Transverse colon (tissue), 3 donors: Measurements from ENCODE around the gene SLC24A3.

Experiments
- CTCF ChIP-seq, 5 experiments: fragments of 200-600 bp in 3 of 5; fragments of 450-650 bp in 2 of 5; sonication (generic) in 3 of 5; IDR thresholded peaks; 1 replicate in 2 of 5; 2 replicates in 3 of 5; pipeline ENCODE4 v1.5.1; 2016 to 2017; ENCODE audit warnings: antibody characterized with exemption in 5 of 5, inconsistent platforms in 3 of 5, mild to moderate bottlenecking in 2 of 5, moderate library complexity in 1 of 5
- EP300 ChIP-seq: sonication (generic); formaldehyde crosslinking; IDR thresholded peaks from one replicate; pipeline ENCODE4 v1.6.1; 2017; ENCODE audit warnings: antibody characterized with exemption, low read depth
- POLR2A ChIP-seq: fragments of 450-650 bp; IDR thresholded peaks from one replicate; pipeline ENCODE4 v1.6.1; 2016; ENCODE audit warnings: antibody characterized with exemption, mild to moderate bottlenecking, moderate library complexity

- TF ChIP-seq CTCF (IDR thresholded peaks at IDR 0.05): no peak
- TF ChIP-seq POLR2A: no peak
- TF ChIP-seq EP300: no peak
These were observed 365.2 kb downstream of the SLC24A3 start for GRCh38 chr20:19577692-19578091.
